GM10248 (cell line): ENCODE results near the gene ACY1.
"Not testable (repeated sequence)": the region's sequence is repeated elsewhere in the genome, so short reads cannot be mapped to it uniquely, and the experiment has no call there.

Experiments
- CTCF ChIA-PET: fragments of 300-600 bp; sonication (Branson Sonifier 250); formaldehyde crosslinking; extraction: SDS; loops from one replicate; lab custom pipeline; 2021; ENCODE audit warnings: antibody characterized with exemption; lab: Yijun Ruan, JAX
- POLR2A ChIA-PET: fragments of 350-650 bp; sonication (Branson Sonifier 250); formaldehyde crosslinking; extraction: SDS; loops from one replicate; lab custom pipeline; 2020; ENCODE audit warnings: antibody characterized with exemption; lab: Yijun Ruan, JAX
- DNase-seq: peaks from one replicate; pipeline ENCODE4 v3.0.0; 2012; ENCODE audit errors: extremely low spot score
- TF ChIP-seq, protein P1 (sequence below): IDR thresholded peaks from 2 replicates; pipeline ENCODE4 v1.5.1; 2012; ENCODE audit warnings: mild to moderate bottlenecking, low read depth; ENCODE audit errors: extremely low read depth, missing control alignments, control extremely low read depth

ACY1 gene

DNA sequence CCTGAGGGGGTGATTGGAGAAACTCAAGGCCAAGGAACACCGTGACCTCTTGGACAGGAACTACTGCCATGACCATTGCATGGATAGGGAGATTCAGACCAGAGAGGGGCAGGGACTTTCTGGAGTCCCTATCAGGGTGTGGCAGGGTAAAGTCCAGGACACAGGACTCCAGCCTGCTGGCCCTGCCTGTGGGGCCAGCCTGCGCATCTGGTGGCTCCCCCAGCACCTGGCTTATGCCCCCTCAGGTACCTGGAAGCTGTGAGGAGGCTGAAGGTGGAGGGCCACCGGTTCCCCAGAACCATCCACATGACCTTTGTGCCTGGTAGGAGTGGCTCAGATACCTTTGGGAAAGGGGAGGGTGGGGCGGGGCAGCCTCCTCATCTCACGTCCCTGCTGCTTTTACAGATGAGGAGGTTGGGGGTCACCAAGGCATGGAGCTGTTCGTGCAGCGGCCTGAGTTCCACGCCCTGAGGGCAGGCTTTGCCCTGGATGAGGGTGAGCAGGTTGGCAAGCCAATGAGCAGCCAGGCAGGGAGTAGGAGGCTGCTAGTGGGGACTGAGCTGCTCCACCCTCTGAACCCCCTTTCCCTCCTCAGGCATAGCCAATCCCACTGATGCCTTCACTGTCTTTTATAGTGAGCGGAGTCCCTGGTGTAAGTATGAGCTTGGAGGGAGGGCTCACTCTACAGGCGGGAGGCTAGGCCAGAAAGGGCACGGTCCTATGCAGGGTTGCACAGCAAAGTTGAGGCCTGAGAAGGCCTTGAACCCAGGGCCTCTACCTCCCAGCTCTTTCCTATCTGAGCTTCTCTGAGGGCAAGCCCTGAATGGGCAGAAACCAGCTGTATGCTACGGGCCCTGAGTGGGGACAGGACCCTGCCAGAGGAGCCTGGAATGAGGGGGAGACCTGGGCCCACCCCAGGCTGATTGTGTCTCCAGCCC lies 2.9 kb downstream of the ACY1 start:
- CTCF ChIA-PET, result interaction anchor here (1.7 to 2.4 kb wide), 2 partner anchors 13 to 15 kb away, joined by 9 read pairs; partner anchors contain the start of gene ABHD14B
- DNase-seq, result no peak
- POLR2A ChIA-PET, result interaction anchor here (0.9 to 1.8 kb wide), 2 partner anchors 10 kb away, joined by 4 to 6 read pairs; partner anchors contain the start of gene RPL29
- TF ChIP-seq, protein P1, sequence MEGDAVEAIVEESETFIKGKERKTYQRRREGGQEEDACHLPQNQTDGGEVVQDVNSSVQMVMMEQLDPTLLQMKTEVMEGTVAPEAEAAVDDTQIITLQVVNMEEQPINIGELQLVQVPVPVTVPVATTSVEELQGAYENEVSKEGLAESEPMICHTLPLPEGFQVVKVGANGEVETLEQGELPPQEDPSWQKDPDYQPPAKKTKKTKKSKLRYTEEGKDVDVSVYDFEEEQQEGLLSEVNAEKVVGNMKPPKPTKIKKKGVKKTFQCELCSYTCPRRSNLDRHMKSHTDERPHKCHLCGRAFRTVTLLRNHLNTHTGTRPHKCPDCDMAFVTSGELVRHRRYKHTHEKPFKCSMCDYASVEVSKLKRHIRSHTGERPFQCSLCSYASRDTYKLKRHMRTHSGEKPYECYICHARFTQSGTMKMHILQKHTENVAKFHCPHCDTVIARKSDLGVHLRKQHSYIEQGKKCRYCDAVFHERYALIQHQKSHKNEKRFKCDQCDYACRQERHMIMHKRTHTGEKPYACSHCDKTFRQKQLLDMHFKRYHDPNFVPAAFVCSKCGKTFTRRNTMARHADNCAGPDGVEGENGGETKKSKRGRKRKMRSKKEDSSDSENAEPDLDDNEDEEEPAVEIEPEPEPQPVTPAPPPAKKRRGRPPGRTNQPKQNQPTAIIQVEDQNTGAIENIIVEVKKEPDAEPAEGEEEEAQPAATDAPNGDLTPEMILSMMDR, result no peak

DNA sequence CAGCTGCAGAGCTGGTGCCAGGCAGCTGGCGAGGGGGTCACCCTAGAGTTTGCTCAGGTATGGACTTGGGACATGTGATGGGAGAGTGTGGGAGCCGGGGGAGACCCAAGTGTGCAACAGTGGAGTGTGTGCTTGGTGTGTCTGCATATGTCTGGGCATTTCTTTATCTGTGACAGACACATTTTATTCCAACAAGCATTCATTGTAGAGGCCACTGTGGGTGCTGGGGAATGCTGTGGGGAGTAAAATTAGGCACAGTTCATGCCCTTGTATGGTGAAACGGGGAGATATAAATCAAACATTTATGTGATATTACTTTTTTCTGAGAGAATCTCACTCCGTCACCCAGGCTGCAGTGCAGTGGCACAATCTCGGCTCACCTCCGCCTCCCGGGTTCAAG lies 4.2 kb downstream of the ACY1 start:
- DNase-seq, result no peak
- TF ChIP-seq, protein P1, result no peak
- ChIA-PET CTCF (interaction anchor here (1.7 to 2.4 kb wide), 2 partner anchors 13 to 14 kb away, joined by 9 read pairs; partner anchors contain the start of gene ABHD14B), POLR2A (interaction anchor here (0.9 to 1.8 kb wide), 2 partner anchors 8 to 11 kb away, joined by 4 to 6 read pairs; partner anchors contain the start of gene RPL29)

DNA sequence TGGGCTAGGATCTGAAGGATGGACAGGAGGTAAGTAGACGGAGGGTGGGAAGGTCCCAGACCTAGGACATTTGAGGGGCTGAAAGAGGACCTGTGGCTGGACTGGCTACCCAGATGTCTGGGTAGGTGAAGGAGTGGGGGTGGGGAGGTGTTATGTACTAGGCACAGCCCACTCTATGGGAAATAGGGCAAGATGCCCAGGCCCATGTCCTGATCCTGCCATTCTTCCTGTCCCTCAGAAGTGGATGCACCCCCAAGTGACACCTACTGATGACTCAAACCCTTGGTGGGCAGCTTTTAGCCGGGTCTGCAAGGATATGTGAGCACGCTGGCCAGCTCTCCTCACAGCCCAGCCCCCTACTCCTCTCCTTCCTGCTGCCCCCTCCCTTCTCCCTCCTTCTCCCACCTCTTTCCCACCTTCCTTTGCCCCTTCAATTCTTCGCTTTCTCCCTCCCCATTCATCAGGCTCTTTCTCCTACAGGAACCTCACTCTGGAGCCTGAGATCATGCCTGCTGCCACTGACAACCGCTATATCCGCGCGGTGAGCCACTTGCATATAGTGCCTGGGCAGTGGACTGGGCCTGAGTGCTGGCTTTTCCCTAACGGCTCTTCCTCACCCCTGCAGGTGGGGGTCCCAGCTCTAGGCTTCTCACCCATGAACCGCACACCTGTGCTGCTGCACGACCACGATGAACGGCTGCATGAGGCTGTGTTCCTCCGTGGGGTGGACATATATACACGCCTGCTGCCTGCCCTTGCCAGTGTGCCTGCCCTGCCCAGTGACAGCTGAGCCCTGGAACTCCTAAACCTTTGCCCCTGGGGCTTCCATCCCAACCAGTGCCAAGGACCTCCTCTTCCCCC lies 5.2 kb downstream of the ACY1 start:
- TF ChIP-seq, protein P1, result no peak
- POLR2A ChIA-PET, result no interaction called here
- CTCF ChIA-PET, result no interaction called here
- DNase-seq, result no peak

DNA sequence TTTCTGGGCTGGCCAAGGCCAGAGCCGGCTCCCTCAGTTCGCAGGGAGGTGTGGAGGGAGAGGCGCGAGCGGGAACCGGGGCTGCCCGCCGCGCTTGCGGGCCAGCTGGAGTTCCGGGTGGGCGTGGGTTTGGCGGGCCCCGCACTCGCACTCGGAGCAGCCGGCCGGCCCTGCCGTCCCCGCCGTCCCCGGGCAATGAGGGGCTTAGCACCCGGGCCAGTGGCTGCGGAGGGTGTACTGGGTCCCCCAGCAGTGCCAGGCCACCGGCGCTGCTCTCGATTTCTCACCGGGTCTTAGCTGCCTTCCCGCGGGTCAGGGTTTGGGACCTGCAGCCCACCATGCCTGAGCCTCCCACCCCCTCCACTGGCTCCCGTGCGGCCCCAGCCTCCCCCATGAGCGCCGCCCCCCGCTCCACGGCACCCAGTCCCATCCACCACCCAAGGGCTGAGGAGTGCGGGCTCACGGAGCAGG lies 7.2 kb downstream of the ACY1 start:
- ChIA-PET POLR2A (interaction anchor here (0.7 to 0.9 kb wide), 3 partner anchors 8 to 68 kb away, joined by 3 to 4 read pairs (median 3); no protein-coding TSS in a partner anchor), CTCF (interaction anchor here (3.2 to 3.3 kb wide), 2 partner anchors 12 to 49 kb away, joined by 12 to 22 read pairs; partner anchors contain the start of genes PARP3 and RRP9)
- DNase-seq, result not testable (repeated sequence)

DNA sequence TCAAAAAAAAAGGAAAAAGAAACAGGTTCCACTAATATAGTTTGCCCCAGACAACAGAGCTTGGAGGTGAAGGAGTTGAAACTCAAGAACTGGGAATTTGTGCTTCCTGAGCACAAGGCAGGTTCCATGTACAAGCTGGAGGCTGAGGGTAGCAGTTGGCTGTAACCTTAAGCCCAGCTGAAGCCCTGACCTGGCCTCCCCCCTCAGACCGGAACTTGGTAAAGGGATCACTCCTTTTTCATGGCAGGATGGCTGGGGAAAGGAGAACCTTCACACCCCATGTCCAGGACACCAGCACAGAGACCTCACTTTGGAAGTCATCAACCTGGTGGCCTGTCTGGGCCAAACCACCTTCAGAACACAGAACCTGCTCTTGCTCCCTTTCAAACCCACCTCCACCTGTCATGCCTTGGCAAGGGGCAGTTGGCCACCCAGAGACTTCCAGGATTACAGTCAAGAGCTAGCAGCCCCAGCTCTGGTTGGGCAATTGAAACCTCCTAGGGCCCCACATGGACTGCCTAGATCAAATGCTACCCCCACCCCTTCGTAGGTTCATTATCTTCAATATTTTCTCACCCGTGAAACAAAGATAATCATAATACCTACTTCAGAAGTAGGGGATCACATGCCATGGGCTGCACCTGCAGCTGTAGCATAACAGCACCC lies 8.8 kb downstream of the ACY1 start:
- ChIA-PET CTCF (interaction anchor here (1.0 to 4.3 kb wide), 6 partner anchors 10 to 233 kb away, joined by 3 to 22 read pairs (median 16); partner anchors contain the start of genes ABHD14A, ABHD14B, ACY1 and PARP3), POLR2A (interaction anchor here (0.6 to 3.4 kb wide), 3 partner anchors 9 to 49 kb away, joined by 3 to 30 read pairs (median 3); partner anchors contain the start of genes ABHD14B and ACY1)
- DNase-seq, result no peak
- TF ChIP-seq, protein P1, result no peak

DNA sequence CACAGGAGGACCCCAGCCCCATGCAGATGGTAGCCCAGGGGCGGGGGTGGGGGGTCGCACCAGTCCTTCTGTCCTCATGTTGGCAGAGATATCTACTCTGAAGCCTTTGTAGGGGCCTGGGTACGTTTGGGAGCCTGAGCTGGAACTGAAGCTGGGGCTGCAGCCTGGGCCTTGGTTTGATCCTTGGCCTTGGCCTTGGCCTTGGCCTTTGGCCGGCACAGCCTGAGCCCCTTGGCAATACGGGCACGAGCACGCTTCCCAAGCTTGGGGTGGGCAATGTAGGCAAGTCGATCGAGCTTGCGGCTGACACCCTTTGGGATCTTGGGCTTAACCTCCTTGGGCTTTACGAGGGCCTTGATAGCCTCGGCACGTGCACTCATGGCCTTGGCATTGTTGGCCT lies 10.3 kb downstream of the ACY1 start:
- not testable (repeated sequence) for DNase-seq
- ChIA-PET POLR2A (interaction anchor here (3.4 kb wide), 1 partner anchor 10 kb away, joined by 30 read pairs; the partner anchor contains the start of gene ACY1), CTCF (interaction anchor here (2.8 to 4.3 kb wide), 5 partner anchors 9 to 60 kb away, joined by 12 to 22 read pairs (median 19); partner anchors contain the start of genes ABHD14A, ABHD14B, ACY1 and PARP3)
